AG04450 (cell line): ENCODE results near the gene PSMB11. TPM values are rescaled to one million over a fixed set of nuclear protein-coding genes. Genes with fewer than 3 reads are reported as not detected.

Experiments used
- CTCF ChIA-PET: fragments of 300-600, 350-600 bp; formaldehyde crosslinking; extraction: SDS; loops from one replicate; lab custom pipeline; 2022; ENCODE audit warnings: antibody characterized with exemption, inconsistent platforms; lab: Charles Lee
- POLR2A ChIA-PET: fragments of 350-600 bp; formaldehyde crosslinking; extraction: SDS; loops from one replicate; lab custom pipeline; 2021; ENCODE audit warnings: antibody characterized with exemption, inconsistent platforms; lab: Yijun Ruan, JAX
- DNase-seq: peaks from one replicate; pipeline ENCODE4 v3.0.0-alpha.2; 2011; ENCODE audit warnings: low read depth, low spot score
- H3K27ac ChIP-seq: one replicate; pipeline ENCODE4 v1.5.1; 2012; ENCODE audit warnings: low read depth, low read length, control low read depth
- H3K27me3 ChIP-seq: one replicate; pipeline ENCODE4 v1.6.0; 2012; ENCODE audit warnings: low read length; ENCODE audit not compliant: control insufficient read depth, insufficient read depth
- H3K4me3 ChIP-seq: 2 replicates; pipeline ENCODE4 v1.5.1; 2011; ENCODE audit warnings: mild to moderate bottlenecking, low read depth, low read length, control low read depth
- H3K9me3 ChIP-seq: 2 replicates; pipeline ENCODE4 v1.5.1; 2012; ENCODE audit warnings: low read length; ENCODE audit not compliant: control insufficient read depth, insufficient read depth
- CTCF ChIP-seq: IDR thresholded peaks from 2 replicates; pipeline ENCODE4 v1.5.1; 2011; ENCODE audit warnings: low read depth, low read length, control low read depth, inconsistent platforms
- polyA plus RNA-seq: library from polyadenylated mRNA; depleted of rRNA; stranded (reverse); fragments of >200 nt; gene quantifications from 2 replicates; pipeline ENCODE4 v1.2.3, GENCODE V29; 2011

PSMB11 gene
- polyA plus RNA-seq, 1 experiment: not detected

DNA sequence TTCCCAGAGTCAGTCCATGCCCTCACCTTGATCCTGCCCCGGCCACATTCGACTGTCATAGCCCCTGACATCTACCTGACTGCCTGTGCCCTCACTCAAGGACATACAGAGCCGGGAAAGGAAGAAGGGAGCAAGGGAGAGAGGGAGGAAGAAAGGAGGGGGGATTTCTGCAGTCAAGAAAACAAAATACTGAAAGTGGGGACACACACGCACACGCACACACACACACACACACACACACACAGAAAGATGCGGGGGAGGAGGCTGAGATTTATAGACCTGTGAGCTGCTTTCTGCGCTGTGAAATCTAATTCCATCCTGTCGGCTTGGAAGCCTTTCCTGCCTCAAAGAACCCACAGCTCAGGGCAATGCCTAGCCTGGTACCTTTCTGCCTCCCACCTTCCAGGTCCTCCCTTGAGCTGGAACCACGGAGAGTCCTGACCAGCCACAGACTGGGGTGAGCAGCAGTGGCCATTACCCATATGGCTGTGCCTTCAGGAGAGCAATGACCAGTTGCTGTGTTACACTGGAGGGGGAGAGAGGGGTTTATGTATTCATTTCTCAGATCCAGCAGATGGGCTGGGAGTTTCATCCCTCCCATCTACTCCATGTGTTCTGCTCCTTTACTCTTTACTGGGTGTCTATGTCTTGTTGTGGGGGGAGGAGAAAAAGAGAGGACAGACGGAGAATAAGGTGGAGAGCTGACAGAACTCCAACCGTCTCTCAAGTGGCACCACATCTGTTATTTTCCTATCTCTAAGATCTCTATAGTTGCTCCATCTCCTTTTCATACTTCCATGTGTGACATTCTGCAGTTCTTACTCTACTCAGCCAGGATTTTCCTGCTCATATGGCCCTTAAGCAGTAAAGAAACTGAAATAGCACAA, 45.0 kb upstream of the PSMB11 start:
- Histone ChIP-seq H3K4me3 (no peak overlapping the region), H3K9me3 (no peaks in the 10 kb centered on the region), H3K27me3 (no peaks in the 10 kb centered on the region), H3K27ac (no peak overlapping the region)
- ChIA-PET CTCF (interaction anchor here (1.0 to 5.2 kb wide), 9 partner anchors 10 to 440 kb away, joined by 6 to 128 read pairs (median 23); partner anchors contain the start of gene AJUBA), POLR2A (interaction anchor here (1.1 kb wide), 1 partner anchor 10 kb away, joined by 4 read pairs; no protein-coding TSS in a partner anchor)
- no peak for DNase-seq
- no peak for TF ChIP-seq CTCF

DNA sequence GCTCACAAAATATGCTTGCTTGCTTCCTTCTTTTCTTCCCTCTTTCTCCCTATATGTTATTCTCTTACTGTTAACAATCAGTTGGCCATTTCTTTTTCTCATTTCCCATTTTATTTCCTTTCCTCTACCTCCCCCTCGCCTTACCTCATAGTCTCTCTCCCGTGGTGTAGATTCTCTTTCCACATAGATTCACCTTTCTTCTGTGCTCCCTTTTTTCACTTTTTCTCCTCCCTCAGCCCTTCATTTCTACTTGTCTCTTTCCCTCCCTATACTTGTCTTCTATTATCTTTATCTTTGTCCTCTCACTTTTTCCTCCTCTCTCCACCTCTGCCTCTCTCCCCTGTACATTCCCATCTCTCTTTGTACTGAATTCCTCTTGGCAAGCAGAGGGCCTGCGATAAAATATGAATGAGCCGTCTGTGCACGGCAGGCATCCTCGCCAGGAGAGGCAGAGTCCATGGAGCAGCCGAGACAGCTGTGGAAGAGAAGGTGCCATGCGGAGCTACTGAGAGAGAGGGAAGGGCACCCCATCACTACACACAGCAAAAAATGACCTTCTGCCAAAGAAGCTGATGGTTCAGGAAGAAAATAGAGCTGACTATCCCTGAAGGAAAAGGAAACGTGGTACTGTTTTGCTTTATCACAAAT, 44.2 kb upstream of the PSMB11 start:
- ChIA-PET CTCF (interaction anchor here (0.9 to 5.2 kb wide), 4 partner anchors 9 to 59 kb away, joined by 3 to 128 read pairs (median 29); no protein-coding TSS in a partner anchor), POLR2A (interaction anchor here (1.1 kb wide), 1 partner anchor 9 kb away, joined by 4 read pairs; no protein-coding TSS in a partner anchor)
- no peak overlapping the region for H3K27ac ChIP-seq
- H3K9me3 ChIP-seq: no peaks in the 10 kb centered on the region
- no peak for DNase-seq
- no peak for TF ChIP-seq CTCF
- no peak overlapping the region for H3K4me3 ChIP-seq
- H3K27me3 ChIP-seq: no peaks in the 10 kb centered on the region

GRCh38 chr14:22998329-22999012, 43.5 kb upstream of the PSMB11 start:
- POLR2A ChIA-PET: no interaction called here
- CTCF ChIA-PET: interaction anchor here (0.9 to 5.2 kb wide), 3 partner anchors 11 to 58 kb away, joined by 3 to 128 read pairs (median 6); no protein-coding TSS in a partner anchor
- Histone ChIP-seq H3K4me3 (no peak overlapping the region), H3K27me3 (no peaks in the 10 kb centered on the region), H3K27ac (peak overlapping the region; percentile 2), H3K9me3 (no peaks in the 10 kb centered on the region)
- 0 out of 2 replicates have a peak, but pooled peaks have one; percentile 1 for TF ChIP-seq CTCF
- DNase-seq: no peak

- Histone ChIP-seq H3K4me3 (no peak overlapping the region), H3K27me3 (no peaks in the 10 kb centered on the region), H3K27ac (no peak overlapping the region), H3K9me3 (no peaks in the 10 kb centered on the region)
- POLR2A ChIA-PET: no interaction called here
- CTCF ChIA-PET: interaction anchor here (0.9 to 6.0 kb wide), 4 partner anchors 11 to 68 kb away, joined by 3 to 35 read pairs (median 4); no protein-coding TSS in a partner anchor
- TF ChIP-seq CTCF: no peak
- DNase-seq: no peak
These were observed 41.2 kb upstream of the PSMB11 start for GRCh38 chr14:23000860-23001259.
